ENCODE data around the gene MRPL34. TPM values are rescaled to one million over a fixed set of nuclear protein-coding genes. Genes with fewer than 3 reads are reported as not detected.

Gene MRPL34
- total RNA-seq, 1 experiment from 2014 or later, result 191 TPM

GRCh38 chr19:17289489-17289888, 16.2 kb upstream of the MRPL34 start:
- Histone ChIP-seq H2AFZ (ENCODE audit: low read length) (no peak overlapping the region), H3K27me3 (ENCODE audit: low read length) (no peaks in the 10 kb centered on the region), H3K4me3 (ENCODE audit: low read length) (no peak overlapping the region), H3K4me2 (ENCODE audit: low read length) (no peak overlapping the region), H3K4me1 (ENCODE audit: insufficient read depth, low read length) (no peaks in the 10 kb centered on the region), H3K9me2 (replicated peaks; ENCODE audit: low read length) (no peaks in the 10 kb centered on the region), H3F3A (ENCODE audit: low read length, unreplicated experiment) (no peaks in the 10 kb centered on the region), H3K9me3 (ENCODE audit: low read length) (no peaks in the 10 kb centered on the region), H3K36me3 (ENCODE audit: low read depth, low read length) (0 out of 2 replicates have a peak, but pooled peaks cover 5% of the 10 kb centered on the region), H3K79me2 (ENCODE audit: low read length) (no peaks in the 10 kb centered on the region), H3K27ac (ENCODE audit: low read length) (no peak overlapping the region), H4K20me1 (ENCODE audit: low read length) (no peaks in the 10 kb centered on the region), H3K9ac (ENCODE audit: low read length) (no peak overlapping the region)
- TF ChIP-seq CTCF (conservative IDR thresholded peaks at IDR 0.05; ENCODE audit: low read depth, low read length), result no peak
- no peak for TF ChIP-seq EZH2 (IDR thresholded peaks at IDR 0.05; ENCODE audit: low read length, unreplicated experiment)
- no peak for TF ChIP-seq EZH2phosphoT487 (IDR thresholded peaks at IDR 0.05; ENCODE audit: borderline replicate concordance, low read length)
- no TSS peak for BruUV-seq (replicated peaks)
- ATAC-seq (peak; percentile 42; the same call in 1 of the 2 replicates), DNase-seq (peak; percentile 24)
- ChIA-PET CTCF (interaction anchor here (0.6 kb wide), 1 partner anchor 388 kb away, joined by 3 read pairs; no protein-coding TSS in a partner anchor), POLR2A (ENCODE audit: unreplicated experiment) (no interaction called here)
- intact Hi-C loops (cut with micrococcal nuclease), result no loop called here

GRCh38 chr19:17292301-17293074, 13.2 kb upstream of the MRPL34 start:
- BruUV-seq (replicated peaks), result no TSS peak
- Histone ChIP-seq H3K36me3 (ENCODE audit: low read depth, low read length) (peaks cover 7% of the 10 kb centered on the region; the same call in 1 of the 2 replicates), H3K27ac (ENCODE audit: low read length) (no peak overlapping the region), H2AFZ (ENCODE audit: low read length) (no peak overlapping the region), H3K79me2 (ENCODE audit: low read length) (no peaks in the 10 kb centered on the region), H3F3A (ENCODE audit: low read length, unreplicated experiment) (no peaks in the 10 kb centered on the region), H3K4me1 (ENCODE audit: insufficient read depth, low read length) (peaks cover 18% of the 10 kb centered on the region), H3K4me3 (ENCODE audit: low read length) (no peak overlapping the region), H3K9ac (ENCODE audit: low read length) (no peak overlapping the region), H4K20me1 (ENCODE audit: low read length) (no peaks in the 10 kb centered on the region), H3K9me2 (replicated peaks; ENCODE audit: low read length) (no peaks in the 10 kb centered on the region), H3K4me2 (ENCODE audit: low read length) (no peak overlapping the region), H3K9me3 (ENCODE audit: low read length) (no peaks in the 10 kb centered on the region), H3K27me3 (ENCODE audit: low read length) (no peaks in the 10 kb centered on the region)
- peak; percentile 61 for ATAC-seq
- DNase-seq, result peak; percentile 72
- TF ChIP-seq CTCF (conservative IDR thresholded peaks at IDR 0.05; ENCODE audit: low read depth, low read length) (peak; percentile 56; the same call in 1 of the 2 replicates), EZH2 (IDR thresholded peaks at IDR 0.05; ENCODE audit: low read length, unreplicated experiment) (no peak)
- CTCF ChIA-PET, result no interaction called here
- POLR2A ChIA-PET (ENCODE audit: unreplicated experiment), result no interaction called here
- intact Hi-C loops (cut with micrococcal nuclease), result loop anchor here (10.0 kb wide), 1 partner anchor 92 kb away; no protein-coding TSS in a partner anchor

GRCh38 chr19:17293605-17294004, 12.1 kb upstream of the MRPL34 start:
- Histone ChIP-seq H3K9me3 (ENCODE audit: low read length) (no peaks in the 10 kb centered on the region), H3K4me3 (ENCODE audit: low read length) (no peak overlapping the region), H3K9me2 (replicated peaks; ENCODE audit: low read length) (no peaks in the 10 kb centered on the region), H2AFZ (ENCODE audit: low read length) (no peak overlapping the region), H3K36me3 (ENCODE audit: low read depth, low read length) (peaks cover 7% of the 10 kb centered on the region; the same call in 1 of the 2 replicates), H3K79me2 (ENCODE audit: low read length) (no peaks in the 10 kb centered on the region), H3K4me1 (ENCODE audit: insufficient read depth, low read length) (peaks cover 18% of the 10 kb centered on the region), H4K20me1 (ENCODE audit: low read length) (no peaks in the 10 kb centered on the region), H3K9ac (ENCODE audit: low read length) (no peak overlapping the region), H3K27me3 (ENCODE audit: low read length) (no peaks in the 10 kb centered on the region), H3K27ac (ENCODE audit: low read length) (no peak overlapping the region), H3K4me2 (ENCODE audit: low read length) (no peak overlapping the region), H3F3A (ENCODE audit: low read length, unreplicated experiment) (no peaks in the 10 kb centered on the region)
- ChIA-PET POLR2A (ENCODE audit: unreplicated experiment) (no interaction called here), CTCF (no interaction called here)
- TF ChIP-seq CTCF (conservative IDR thresholded peaks at IDR 0.05; ENCODE audit: low read depth, low read length) (no peak), EZH2 (IDR thresholded peaks at IDR 0.05; ENCODE audit: low read length, unreplicated experiment) (no peak), EZH2phosphoT487 (IDR thresholded peaks at IDR 0.05; ENCODE audit: borderline replicate concordance, low read length) (no peak)
- ATAC-seq (no peak), DNase-seq (no peak)
- no TSS peak for BruUV-seq (replicated peaks)
- intact Hi-C loops (cut with micrococcal nuclease), result loop anchor here (10.0 kb wide), 1 partner anchor 91 kb away; no protein-coding TSS in a partner anchor
